ENCODE results near the gene CDH4.

The CDH4 gene

DNA sequence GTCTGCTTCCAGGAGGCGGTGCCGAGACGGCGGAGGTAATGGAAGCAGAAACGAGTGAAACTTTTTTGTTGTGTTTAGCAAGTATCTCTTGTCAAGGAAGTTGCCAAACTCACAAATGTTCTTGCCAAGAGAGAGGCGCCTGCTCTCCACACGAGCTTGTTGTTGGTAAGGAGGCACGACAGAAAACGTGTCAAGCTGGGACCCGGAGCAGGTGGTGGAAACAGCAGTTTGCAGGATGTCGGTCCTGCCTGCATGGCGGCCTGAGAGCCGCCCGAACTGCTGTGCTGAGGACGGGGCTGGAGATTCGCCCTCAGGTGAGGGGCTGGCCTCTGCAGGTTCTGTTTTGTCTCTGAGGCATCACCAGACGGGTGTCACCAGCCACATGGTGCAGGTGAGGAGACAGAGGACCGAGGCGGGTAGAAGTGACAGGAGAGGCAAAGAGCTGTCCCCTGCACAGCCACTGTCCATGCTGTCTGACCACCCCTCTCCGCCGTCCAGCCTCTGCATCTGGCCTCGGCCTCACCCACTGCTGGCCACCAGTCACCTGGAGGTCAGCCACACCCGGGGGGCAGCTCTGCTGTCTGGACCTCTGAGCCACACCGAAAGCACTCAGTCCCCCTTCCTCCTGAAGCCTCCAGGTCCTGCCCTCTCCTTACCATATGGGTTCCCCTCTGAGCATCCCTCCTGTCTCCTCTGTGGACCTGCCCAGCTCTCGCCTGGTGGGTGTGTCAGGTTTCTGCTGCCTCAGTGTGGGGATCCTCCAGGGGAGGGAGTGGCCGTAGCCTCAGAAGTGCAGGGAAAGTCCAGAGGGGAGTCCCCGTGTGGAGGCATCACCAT, 552.1 kb downstream of the CDH4 start:
- no peak for DNase-seq

DNA sequence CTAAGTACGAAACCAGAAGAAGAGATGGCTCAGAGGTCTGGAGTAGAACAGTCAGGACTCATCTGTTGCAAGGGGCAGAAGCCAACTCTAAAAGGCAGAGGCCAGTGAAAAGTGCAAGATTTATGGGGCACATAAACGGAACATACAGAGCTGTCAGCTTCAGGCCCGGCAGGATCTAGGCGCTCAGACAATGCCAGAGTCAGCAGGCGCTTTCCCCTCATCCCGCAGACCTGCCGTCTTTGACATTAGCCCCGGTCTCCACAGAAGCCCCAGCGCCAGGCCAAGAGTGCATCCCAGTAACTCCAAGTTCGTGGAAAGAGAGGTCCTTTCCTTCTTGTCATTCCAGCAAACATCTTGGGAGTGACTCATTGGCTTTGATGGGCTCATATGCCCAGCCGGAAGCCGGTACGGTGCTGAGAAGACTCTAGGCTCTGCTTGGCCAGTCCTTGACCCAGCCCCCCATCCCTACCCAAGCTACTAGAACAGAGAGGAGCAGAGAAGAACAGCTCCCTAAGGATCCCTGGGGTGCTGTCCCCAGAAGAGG, 552.8 kb downstream of the CDH4 start:
- DNase-seq: no peak

GRCh38 chr20:61805365-61805764, 553.3 kb downstream of the CDH4 start:
- DNase-seq: no peak

- DNase-seq: no peak
Measured at GRCh38 chr20:61805781-61806180, 553.7 kb downstream of the CDH4 start.

GRCh38 chr20:61806314-61806713, 554.3 kb downstream of the CDH4 start:
- no peak for DNase-seq

DNA sequence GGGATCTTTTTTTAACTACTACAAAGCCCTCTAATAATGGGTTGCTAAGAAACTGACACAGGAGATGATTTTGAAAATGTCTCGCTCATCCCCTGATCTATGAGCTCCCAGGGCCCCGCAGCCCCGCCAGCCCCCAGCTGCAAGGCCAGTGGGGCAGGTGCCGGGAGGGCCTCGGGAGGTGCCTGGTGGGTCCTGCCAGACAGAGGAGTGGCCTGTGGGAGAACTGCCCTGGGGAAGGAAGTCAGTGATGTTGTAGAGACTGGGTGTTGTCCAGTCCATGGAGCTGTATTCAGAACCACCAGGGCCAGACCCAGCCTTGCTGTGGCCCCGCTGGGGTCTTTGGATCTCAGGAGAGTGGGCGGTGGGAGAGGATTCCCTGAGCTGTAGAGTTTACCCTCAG, 554.9 kb downstream of the CDH4 start:
- DNase-seq: no peak

DNA sequence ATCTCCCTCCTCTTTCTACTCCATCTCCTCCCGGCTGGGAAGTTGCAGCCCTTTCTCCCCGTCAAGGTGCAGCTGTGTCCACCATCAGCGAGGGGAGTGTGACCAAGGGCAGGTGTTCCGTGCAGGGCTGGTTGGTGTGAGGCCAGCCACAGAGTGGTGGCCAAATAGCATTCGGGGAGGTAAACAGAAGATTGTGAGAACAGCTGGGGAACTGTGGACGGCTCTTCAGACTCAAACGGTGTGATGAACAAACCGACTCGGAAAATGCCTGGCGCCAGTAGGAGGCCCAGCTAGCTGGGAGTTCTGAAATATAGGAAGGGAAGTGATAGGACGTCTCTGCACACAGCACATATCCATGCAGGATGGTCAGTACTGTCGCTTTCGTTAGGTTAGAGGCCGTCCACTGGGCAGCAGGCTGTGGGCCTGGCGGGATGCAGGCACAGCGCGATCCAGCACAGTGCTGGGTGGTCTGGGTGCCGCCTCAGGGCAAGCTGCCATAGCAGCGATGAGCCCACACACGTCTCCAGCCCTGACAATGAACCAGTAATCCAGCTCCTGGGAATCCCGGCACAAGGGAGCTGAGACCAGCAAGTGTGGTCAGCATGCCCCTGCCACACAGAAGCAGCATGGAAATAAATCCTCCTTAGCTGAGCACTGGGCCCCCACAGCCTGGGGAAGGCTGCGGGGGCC, 555.6 kb downstream of the CDH4 start:
- DNase-seq: no peak

- DNase-seq: no peak
Measured at GRCh38 chr20:61808447-61808846, 556.4 kb downstream of the CDH4 start.

DNA sequence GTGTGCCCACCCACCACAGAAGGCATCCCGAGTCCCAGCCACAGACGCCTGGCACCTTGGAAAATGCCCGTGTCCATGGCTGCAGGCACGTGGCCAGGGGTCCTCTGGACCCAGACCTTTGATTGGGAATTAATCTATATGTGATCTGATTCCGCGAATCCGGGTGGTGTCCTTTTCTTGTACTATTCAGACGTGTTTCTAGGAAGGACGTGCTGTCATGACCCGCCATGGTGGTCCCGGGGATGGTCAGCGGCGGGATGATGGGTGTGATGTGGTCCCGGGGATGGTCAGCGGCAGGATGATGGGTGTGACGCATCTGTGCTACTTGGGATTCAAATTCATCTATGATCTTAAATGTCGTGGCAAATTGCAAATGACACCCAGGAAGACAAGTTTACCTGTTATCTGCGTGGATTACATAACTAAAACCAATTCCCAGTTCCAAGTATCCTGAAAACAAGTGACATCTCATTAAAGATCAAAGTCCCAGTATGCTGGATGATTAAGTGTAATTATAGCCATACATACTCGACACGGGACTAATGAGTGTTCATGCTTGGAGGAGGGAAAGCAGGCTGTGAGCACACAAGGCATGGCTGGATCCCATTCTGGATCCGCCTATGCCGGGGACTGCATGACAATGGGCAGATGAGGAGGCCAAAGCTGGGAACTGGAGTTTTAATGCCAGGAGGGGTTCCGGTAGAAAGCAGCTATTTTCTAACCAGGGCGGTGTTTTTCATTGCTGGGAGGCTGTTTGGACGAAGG, 557.1 kb downstream of the CDH4 start:
- DNase-seq: no peak

DNA sequence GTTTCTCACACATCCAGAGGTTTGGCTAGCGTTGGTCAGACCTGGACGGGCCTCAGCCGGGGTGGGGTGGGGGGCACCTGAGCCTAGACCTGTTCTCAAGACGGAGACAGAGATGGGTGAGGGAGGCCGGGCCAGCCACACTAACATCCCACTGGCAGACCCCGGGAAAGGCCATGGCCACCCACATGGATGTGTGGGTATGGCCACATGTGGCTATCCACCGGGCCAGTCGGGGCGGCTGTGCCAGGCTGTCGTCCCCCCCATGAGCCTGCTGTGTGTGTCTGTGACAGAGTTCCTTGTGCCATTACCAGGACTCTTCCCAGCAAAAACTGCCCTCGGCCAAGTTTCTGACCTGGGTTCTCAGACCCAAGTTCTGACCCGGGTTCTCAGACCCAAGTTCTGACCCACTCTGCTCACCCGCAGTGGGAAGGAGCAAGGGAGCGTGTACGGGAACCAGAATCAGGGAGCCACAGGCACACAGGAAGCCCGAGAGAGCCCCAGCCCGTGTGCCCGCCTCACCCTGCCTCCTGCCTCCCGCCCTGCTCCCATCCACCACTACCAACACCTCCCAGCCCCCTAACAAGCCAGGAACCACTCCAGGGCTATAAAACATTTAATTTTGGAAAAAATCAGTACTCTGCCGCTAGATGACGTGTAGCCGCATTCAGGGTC, 558.1 kb downstream of the CDH4 start:
- DNase-seq: no peak

DNA sequence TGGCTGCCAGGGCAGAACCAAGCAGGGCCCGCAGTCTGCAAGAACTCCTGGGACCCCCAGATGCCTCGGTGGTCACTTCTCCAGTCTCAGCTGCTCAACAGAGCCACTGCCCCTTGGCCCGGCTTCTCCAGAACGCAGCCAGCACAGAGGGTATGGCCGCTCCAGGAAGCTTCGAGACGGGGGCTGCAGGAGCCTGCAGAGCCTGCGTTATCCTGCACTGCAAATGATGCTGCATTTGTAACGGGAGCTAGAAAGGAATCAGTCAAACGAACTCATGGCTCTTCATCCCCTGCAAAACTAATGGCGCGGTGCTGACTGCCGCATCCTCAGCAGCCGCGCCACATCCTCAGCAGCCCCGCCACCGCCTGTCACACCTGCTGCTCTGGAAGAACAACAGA, 558.7 kb downstream of the CDH4 start:
- no peak for DNase-seq

DNA sequence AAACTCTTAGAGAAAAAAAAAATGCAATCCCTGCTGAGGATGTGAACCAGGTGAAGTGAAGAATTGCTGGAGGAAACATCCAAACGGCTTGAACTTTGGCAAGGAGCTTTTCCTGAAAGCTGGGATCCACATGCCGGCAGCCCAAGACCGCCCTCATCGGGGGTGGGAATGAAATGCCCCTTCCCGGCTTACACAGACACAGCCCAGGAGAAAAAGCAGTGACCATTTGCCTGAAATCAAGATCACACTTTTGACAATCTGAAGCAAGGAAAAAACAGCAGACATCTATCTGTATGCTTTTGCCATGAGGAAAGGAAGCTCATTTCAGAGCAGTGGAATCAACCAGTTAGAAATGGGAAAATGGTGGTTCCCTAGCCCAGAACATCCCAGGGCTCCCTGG, 559.1 kb downstream of the CDH4 start:
- no peak for DNase-seq

- DNase-seq: no peak
Measured at GRCh38 chr20:61812121-61812844, 560.2 kb downstream of the CDH4 start.

DNA sequence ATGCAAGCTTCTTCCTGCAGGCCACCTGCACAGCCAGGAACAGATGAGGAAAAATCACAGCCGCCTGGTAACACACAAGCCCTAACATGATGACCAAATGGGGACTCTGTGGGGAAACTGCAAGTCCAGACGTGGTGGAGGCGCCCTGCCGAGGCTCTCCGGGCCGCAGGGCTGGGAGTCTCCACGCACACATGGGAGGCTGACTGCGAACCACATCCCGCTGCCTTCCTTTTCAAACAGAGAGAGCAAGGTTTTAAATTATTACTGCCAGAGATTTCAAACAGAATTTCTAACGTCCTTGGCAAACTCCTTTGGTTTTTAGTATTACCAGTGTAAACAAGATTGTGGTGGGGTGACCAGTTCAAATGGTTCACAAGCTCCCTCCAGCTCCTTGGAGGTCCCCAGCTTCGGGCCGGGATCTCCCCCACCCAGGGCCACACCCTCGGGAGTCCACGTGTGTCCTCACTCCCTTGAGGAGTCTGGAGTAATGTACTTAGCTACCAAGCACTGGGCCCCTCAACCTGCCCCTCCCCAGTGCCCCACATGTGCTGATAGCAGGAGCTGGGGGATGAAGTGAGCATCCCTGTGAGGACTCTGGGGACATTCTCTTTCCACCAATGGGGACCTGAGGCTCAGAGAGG, 560.9 kb downstream of the CDH4 start:
- DNase-seq: no peak

DNA sequence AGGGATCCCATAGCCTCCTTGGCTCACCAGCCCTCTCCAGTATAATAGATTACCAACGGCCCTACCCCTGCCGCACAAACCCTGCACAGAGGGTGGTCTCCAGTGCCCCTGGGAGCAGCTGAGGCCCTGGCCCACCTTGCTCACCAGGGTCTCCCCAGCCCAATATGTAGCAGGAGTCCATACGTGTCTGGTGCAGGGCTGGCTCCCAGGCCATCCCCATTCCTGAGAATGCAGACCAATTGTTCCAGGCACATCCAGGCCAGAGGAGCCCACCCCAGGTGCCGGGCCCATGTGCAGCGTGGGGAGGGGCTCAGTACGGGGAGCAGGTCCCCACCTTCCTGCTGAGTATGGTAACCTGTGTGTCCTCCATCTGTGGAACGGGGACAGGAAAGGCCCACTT, 561.7 kb downstream of the CDH4 start:
- DNase-seq: no peak

- no peak for DNase-seq
Measured at GRCh38 chr20:61814244-61814643, 562.2 kb downstream of the CDH4 start.

- no peak for DNase-seq
Measured at GRCh38 chr20:61814726-61815125, 562.7 kb downstream of the CDH4 start.

DNA sequence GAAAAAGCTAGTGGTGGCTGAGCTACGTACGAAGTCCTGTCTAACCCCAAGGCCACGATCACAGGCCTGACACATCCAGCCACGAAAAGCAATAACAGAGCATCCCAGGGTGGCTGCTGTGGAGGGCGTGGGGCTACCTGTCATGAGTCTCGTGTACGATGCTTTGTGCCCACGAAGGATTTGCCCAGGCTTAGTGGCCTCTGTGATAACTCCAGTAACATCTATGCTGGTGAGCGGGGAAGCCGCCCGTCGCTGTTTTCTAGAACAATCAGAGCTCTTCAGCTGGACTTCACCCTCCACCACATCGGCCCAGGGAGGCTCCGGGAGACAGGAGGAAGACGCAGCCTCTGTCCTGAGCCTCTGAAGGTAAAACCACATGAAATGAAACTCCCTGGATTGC, 563.1 kb downstream of the CDH4 start:
- no peak for DNase-seq

GRCh38 chr20:61815678-61816077, 563.6 kb downstream of the CDH4 start:
- no peak for DNase-seq

DNA sequence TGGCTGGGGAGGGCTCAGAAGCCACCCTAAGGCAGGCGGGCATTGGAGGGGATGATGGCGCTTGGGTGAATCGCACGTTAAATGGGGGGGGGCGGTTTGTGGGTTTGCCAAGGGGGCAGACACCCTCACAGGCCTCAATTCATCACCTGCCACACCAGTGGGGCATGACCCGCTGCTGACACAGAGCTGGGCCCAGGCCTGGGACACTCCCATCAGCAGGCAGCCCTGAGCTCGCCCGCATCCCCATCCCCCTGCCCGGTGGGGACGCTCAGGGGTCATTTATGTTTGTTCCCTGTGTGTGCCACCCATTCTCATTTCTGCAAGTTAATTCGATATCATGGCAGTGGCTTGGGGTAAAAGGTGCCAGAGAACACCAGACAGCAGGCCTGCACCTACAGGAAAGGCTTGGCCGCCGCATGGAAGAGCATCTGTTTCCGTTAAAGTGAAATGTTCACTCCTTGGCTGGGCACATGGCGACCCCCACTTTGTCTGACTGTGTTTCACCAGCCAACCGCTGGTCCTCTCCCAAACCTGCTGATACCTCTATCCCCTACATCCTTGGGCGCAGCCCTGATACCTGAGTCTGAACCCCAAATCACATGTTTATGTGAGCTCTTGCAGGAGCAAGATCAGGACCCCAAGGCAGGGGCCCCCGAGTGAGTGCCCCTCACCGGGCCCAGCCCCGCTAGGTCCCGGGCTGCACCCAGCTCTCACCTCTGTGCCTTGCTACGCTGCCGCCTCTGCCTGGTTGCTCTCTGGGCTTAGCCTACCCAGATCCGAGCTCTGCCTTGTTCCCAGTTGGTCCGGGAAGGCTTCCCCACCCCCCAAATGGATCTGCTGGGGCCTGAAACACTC, 564.8 kb downstream of the CDH4 start:
- no peak for DNase-seq

GRCh38 chr20:61817575-61817974, 565.5 kb downstream of the CDH4 start:
- no peak for DNase-seq

Data from NCI-H1436 (cell line).